GM18873 (cell line): ENCODE results near the gene MTA1.

Experiments
- ATAC-seq: cut with Tn5 transposase; IDR thresholded peaks from one replicate; pipeline ENCODE4 v1.9.1; 2021; ENCODE audit warnings: mild to moderate bottlenecking, moderate library complexity, moderate number of reproducible peaks; ENCODE audit not compliant: unreplicated experiment, low FRiP score

Gene MTA1

GRCh38 chr14:105419195-105420091, at the start of gene MTA1:
MTA1 (plus strand) TSS chr14:105419827; CDS start chr14:105420036, 209 bp downstream.
- ATAC-seq: no peak

GRCh38 chr14:105374389-105374788, 45.2 kb upstream of the MTA1 start:
- ATAC-seq: no peak

- ATAC-seq: no peak
These were observed 44.0 kb upstream of the MTA1 start for GRCh38 chr14:105375635-105376057.

- no peak for ATAC-seq
These were observed 42.8 kb upstream of the MTA1 start for GRCh38 chr14:105376521-105377440.

- ATAC-seq: no peak
These were observed 42.0 kb upstream of the MTA1 start for GRCh38 chr14:105377555-105378182.

- ATAC-seq: no peak
These were observed 41.4 kb upstream of the MTA1 start for GRCh38 chr14:105378199-105378598.

GRCh38 chr14:105378873-105379685, 40.5 kb upstream of the MTA1 start:
- no peak for ATAC-seq

- ATAC-seq: no peak
These were observed 39.7 kb upstream of the MTA1 start for GRCh38 chr14:105379946-105380345.

GRCh38 chr14:105380756-105381155, 38.9 kb upstream of the MTA1 start:
- ATAC-seq: no peak

- no peak for ATAC-seq
These were observed 37.9 kb upstream of the MTA1 start for GRCh38 chr14:105381446-105382342.

GRCh38 chr14:105382343-105383082, 37.1 kb upstream of the MTA1 start:
- no peak for ATAC-seq

GRCh38 chr14:105383083-105383730, 36.4 kb upstream of the MTA1 start:
- no peak for ATAC-seq

- no peak for ATAC-seq
These were observed 35.5 kb upstream of the MTA1 start for GRCh38 chr14:105384041-105384557.

GRCh38 chr14:105384605-105385321, 34.9 kb upstream of the MTA1 start:
- ATAC-seq: no peak

GRCh38 chr14:105385322-105385637, 34.3 kb upstream of the MTA1 start:
- ATAC-seq: no peak

- ATAC-seq: no peak
These were observed 33.8 kb upstream of the MTA1 start for GRCh38 chr14:105385698-105386365.
